ENCODE results near the gene DCLK1.

Gene DCLK1

GRCh38 chr13:35814605-35815011 is 316.6 kb downstream of the DCLK1 start:
- DNase-seq: no peak

GRCh38 chr13:35812736-35813135 is 318.4 kb downstream of the DCLK1 start:
- no peak for DNase-seq

- DNase-seq: no peak
Observed at GRCh38 chr13:35810321-35810720, 320.9 kb downstream of the DCLK1 start.

GRCh38 chr13:35808846-35809245 is 322.3 kb downstream of the DCLK1 start:
- no peak for DNase-seq

- DNase-seq: no peak
Observed at GRCh38 chr13:35804901-35805300, 326.3 kb downstream of the DCLK1 start.

GRCh38 chr13:35797991-35798390 is 333.2 kb downstream of the DCLK1 start:
- no peak for DNase-seq

GRCh38 chr13:35797244-35797643 is 333.9 kb downstream of the DCLK1 start:
- no peak for DNase-seq

GRCh38 chr13:35796623-35797022 is 334.6 kb downstream of the DCLK1 start:
- no peak for DNase-seq

GRCh38 chr13:35794734-35795389 is 336.3 kb downstream of the DCLK1 start:
- no peak for DNase-seq

- DNase-seq: no peak
Observed at GRCh38 chr13:35793823-35794222, 337.4 kb downstream of the DCLK1 start.

GRCh38 chr13:35792911-35793310 is 338.3 kb downstream of the DCLK1 start:
- DNase-seq: no peak

- no peak for DNase-seq
Observed at GRCh38 chr13:35792021-35792420, 339.2 kb downstream of the DCLK1 start.

GRCh38 chr13:35791184-35791851 is 339.9 kb downstream of the DCLK1 start:
- DNase-seq: no peak

GRCh38 chr13:35789335-35790165 is 341.6 kb downstream of the DCLK1 start:
- no peak for DNase-seq

GRCh38 chr13:35787937-35788336 is 343.2 kb downstream of the DCLK1 start:
- DNase-seq: no peak

- DNase-seq: no peak
Observed at GRCh38 chr13:35785576-35786303, 345.4 kb downstream of the DCLK1 start.

GRCh38 chr13:35784286-35784951 is 346.8 kb downstream of the DCLK1 start:
- DNase-seq: no peak

GRCh38 chr13:35782793-35783192 is 348.4 kb downstream of the DCLK1 start:
- no peak for DNase-seq

GRCh38 chr13:35781036-35782000 is 349.9 kb downstream of the DCLK1 start:
- DNase-seq: no peak

GRCh38 chr13:35780613-35781012 is 350.6 kb downstream of the DCLK1 start:
- DNase-seq: no peak

- DNase-seq: no peak
Observed at GRCh38 chr13:35771898-35772297, 359.3 kb downstream of the DCLK1 start.
